Stimulated activated CD4-positive, alpha-beta T cell treated with anti-CD3 and anti-CD28 coated beads, Interleukin-2, amount 100 ng/mL, for 24 hours (primary cell): ENCODE data around the gene PLEKHM1.
A peak's percentile ranks its signal among the peaks of the same experiment; 100 is the strongest.
"Not testable (repeated sequence)": the region's sequence is repeated elsewhere in the genome, so short reads cannot be mapped to it uniquely, and the experiment has no call there.

ENCODE experiments used
- DNase-seq, 2 donors: peaks; one replicate each; pipeline ENCODE4 v3.0.0-alpha.2; 2020

PLEKHM1 gene

DNA sequence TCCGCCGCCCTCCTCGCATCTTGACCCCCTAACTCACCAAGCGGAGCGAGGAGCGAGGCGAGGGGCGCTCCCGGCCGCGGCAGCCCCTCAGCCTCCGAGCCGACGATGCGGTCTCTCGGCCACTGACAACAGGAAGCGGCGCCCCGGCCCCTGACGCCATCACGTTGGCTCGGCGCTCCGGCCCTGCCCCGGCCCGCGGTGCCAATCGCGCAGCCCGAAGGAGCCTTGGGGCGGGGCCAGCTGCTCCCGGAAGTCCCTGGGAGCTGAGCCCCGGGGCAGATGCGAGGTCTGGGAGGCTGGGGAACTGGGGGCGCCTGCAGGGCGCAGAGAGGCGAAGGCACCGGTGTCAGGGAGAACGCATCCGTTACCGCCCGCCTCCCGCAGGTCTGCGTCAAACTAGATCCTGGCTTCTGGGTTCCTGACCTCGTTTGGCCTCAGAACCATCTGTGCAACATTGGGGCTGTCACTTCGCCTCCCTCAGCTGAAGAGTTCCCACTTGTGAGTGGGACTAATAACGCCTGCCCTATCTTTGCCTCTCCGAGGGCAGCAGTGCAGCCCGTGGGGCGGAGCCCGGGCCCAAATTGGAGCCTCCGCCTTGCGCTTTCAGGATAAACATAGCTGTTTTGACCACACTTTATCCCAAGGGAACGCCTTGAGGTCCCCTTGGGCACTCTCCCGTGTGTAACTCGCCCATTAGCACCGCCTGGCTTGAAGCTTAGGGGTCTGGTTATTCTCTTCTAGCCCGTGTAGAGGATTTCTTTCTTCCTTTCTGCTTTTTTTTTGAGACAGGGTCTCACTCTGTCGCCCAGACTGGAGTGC lies at the start of gene PLEKHM1:
TSS of gene PLEKHM1 (minus strand) at position 107 of the 819 bp plus-strand sequence. CDS start 8,237 bp downstream, outside the sequence.
- peak; percentile 82 to 88 for DNase-seq

DNA sequence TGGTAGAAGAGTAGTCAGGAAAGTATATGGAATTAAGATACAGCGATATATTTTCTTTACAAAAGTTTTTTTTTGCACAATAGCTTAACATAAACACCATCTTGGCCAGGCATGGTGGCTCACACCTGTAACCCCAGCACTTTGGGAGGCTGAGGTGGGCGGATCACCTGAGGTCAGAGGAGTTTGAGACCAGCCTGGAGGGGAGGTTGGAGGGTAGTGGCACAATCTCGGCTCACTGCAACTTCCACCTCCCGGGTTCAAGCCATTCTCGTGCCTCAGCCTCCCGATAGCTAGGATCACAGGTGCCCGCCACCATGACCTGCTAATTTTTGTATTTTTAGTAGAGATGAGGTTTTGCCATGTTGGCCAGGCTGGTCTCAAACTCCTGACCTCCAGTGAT lies 47.6 kb upstream of the PLEKHM1 start:
- not testable (repeated sequence) for DNase-seq

DNA sequence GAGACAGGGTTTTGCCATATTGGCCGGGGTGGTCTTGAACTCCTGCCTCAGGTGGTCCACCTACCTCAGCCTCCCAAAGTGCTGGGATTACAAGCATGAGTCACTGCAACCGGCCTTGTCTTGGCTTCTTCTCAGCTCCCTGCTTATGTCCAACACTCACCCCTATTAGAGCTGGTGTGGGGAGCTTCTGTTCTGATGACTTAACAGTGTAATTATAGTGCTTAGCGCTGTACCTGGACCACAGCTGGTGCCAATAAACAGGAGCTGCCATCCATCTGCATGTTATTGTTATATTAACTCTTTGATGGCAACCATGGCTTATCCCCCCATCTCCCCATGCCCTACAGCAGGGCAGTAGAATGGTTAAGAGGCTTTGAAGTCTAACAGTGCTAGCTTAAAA lies 15.6 kb upstream of the PLEKHM1 start:
- not testable (repeated sequence) for DNase-seq

DNA sequence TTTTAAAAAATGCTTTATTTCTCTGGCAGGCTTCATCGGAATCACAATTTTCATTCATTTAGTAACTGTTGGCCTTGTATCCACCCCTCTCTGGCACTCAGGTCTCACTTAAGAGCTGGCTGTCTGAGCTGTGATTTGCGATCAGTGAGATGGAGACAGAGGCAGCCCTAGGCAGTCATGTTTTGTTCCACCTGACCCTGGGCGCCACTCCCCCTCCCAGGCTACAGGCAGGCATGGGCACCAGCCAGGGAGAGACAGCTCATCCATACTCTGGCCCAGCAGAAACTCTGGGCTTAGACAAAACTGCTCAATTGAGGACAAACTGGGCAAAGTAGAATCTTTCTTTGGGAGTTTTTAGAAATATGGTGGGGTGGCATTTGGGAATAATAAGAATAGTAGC lies 14.7 kb upstream of the PLEKHM1 start:
- DNase-seq = not testable (repeated sequence)

DNA sequence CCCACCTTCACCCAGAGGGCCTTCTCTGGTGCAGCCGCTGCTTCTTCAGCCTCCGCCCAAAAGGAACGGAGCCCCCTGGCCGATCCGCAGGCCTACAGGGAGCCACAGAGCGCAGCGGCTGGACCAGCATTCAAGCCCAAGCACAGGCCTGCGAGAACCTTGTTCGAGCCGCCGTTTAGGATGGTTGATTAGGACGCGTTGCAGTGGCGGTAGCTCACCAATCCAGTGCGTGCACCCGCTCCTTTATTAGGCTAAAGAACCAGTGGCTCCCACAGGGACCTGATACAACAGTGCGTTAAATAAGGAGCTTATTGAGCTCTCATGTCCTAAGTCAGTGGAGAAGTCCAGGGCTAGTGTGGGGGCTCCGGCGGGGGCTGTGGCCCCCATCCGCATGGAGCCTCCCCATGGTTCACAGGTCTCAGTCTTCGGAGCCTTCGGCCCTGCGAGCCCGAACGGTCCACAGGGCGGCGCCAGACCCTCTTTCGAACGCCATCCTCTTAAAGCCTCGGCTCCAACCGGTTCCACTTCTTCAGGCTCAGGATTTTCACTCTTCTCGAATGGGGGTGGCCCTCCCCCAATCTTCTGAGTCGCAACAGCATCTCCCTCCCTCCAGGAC lies 10.7 kb upstream of the PLEKHM1 start:
- DNase-seq = peak in 1 of 2 donors; percentile 26

DNA sequence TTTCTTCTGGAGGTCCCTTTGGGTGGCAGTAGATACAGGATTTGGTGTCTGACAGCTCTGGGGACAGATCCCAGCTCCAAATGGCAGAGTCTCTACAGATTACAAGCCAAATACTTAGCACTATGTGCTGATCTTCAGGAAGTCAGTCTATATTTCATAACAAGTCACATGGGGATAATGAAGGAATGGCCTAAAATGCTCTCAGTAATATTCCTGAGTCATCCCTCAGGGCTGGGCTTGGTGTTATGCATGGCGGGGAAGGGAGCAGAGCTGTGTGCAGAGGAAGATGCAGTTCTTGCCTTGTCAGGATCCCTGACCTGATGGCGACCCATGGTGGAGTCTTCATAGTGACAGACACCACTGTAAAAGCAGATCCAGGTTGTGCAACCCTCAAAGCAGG lies 10.0 kb upstream of the PLEKHM1 start:
- not testable (repeated sequence) for DNase-seq

DNA sequence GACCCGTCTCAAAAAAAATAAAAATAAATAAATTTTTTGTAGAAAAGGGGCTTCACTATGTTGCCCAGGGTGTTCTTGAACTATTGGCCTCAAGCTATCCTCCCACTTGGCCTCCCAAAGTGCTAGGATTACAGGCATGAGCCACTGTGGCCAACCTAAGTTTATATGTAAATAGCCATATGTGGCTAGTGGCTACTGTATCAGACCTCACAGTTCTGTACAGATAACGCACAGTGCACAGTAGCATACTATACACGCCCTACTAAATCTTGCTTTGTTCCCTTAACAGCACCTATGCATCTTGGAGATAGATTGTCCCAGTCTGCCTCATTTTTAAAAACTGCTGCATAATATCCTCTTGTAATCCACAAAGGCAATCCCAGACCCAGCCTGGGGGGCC lies 8.7 kb upstream of the PLEKHM1 start:
- not testable (repeated sequence) for DNase-seq

DNA sequence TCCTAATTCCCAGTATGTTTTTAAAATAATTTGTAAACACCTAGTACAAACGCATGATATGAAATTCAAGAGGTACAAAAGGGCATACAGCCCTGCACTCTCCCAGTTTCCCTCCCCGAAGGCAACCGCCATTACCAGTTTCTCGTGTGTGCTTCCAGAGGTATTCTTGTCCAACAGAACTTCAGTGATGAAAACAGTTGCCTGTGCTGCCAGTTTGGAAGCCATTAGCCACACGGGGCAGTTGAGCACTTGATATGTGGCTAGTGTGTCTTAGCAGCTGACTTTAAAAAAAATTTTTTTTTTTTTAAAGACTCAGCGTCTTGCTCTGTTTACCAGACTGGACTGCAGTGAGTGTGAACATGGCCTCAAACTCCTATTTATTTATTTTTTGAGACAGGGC lies 7.9 kb upstream of the PLEKHM1 start:
- not testable (repeated sequence) for DNase-seq

DNA sequence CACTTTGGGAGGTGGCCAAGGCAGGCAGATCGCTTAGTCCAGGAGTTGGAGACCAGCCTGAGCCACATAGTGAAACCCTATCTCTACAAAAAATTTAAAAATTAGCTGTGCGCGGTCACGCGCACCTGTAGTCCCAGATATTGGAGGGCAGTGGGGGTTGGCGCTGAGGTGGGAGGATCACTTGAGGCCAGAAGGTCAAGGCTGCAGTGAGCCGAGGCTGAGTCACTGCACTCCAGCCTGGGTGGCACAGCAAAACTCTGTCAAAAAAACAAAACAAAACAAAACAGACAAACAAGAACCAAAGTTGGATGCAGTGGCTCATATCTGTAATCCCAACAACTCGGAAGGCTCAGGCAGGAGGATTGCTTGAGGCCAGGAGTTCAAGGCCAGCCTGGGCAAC lies 6.9 kb upstream of the PLEKHM1 start:
- not testable (repeated sequence) for DNase-seq

DNA sequence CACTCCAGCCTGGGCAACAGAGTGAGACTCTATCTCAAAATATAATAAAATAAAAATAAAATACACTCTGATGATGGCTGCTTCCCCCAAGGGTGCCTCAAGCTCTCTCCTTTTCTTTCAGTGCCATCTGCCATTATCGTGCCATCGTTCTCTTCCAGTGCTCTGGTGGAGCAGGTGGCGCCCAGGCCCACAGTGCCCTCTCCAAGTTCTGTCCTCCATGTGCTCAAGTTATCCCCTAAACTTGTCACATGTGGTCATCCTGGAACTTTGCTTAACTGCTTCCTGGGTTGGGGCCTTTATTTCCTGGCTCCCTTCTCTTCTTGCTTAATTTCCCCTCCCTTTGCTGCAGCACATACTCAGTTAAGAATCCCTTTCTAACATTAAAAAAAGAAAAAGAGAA lies 6.0 kb upstream of the PLEKHM1 start:
- DNase-seq = not testable (repeated sequence)

DNA sequence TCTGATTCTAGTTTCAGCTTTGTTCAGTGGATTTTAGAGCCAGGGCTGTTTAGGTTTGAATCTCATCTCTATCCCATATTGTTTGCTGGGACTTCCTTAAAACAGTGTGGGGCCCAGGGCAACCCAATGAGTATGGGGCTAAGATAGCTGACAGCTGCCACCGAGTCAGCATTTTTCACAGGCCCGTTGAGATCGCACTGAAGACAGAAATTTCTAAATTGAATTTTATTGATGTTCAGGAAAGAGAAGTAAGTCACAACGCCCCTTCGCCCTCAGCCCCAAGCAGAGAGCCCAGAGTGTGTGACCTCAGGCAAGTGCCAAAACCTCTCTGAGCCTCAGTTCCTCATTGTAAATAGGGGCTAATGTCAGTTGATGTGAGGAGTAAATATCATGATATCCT lies 4.0 kb upstream of the PLEKHM1 start:
- not testable (repeated sequence) for DNase-seq

DNA sequence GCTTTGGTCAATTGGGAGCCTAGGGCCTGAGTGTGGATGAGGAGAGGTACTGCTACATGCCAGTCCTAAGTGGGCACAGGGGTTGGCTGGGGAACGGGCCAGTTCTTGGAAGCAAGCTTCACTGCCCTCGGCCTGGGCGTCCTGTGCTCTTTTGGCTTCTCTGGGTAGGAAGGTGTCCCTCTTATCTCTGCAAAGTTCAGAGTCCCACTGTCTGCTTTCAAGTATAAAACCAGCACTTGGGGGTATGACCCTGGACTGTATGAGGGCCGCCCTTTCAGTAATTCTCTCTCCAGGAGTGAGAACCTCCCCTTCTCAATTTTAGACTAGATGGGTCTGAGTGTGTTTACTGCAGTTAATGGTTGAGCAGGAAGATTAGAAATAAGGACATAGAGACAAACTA lies 1.6 kb upstream of the PLEKHM1 start:
- not testable (repeated sequence) for DNase-seq

DNA sequence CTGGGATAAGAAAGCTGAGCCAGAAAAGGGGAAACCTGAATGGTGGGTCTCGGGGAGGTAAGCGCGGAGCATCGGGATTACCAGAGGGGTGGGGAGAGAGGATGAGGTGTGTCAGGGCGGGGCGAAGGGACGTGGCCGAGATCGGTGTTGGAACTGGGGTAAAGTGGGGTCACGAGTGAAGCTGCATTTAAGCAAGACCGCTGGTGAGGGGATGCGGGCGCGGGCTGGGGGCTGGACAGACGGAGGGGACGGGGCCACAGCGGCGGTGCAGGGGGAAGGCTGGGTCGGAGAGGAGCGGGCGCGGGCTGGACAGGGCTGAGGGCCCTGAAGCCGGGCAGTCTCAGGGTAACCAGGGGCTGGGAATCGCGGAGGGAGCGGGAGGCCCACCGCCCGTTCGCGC lies 323 bp downstream of the PLEKHM1 start:
- DNase-seq = peak in 1 of 2 donors; percentile 20

DNA sequence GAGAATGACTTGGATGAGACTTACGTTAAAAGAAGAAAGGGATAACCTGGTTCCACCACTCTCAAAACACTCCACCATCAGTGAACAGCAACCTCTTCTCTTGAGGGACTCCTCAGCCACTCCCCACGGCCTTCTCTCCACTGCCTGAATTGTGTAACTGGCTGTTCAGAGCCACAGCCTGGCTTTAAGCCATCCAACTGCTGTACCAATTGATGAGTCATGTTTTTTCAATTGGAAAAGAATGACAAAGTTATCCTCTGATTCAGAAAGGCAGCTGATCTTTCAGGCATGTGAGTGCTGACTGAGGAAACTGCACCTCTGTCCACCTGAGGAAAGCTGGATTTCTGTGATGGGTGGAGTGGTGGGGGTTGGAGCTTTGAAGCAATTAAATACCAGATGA lies 2.8 kb downstream of the PLEKHM1 start:
- not testable (repeated sequence) for DNase-seq

DNA sequence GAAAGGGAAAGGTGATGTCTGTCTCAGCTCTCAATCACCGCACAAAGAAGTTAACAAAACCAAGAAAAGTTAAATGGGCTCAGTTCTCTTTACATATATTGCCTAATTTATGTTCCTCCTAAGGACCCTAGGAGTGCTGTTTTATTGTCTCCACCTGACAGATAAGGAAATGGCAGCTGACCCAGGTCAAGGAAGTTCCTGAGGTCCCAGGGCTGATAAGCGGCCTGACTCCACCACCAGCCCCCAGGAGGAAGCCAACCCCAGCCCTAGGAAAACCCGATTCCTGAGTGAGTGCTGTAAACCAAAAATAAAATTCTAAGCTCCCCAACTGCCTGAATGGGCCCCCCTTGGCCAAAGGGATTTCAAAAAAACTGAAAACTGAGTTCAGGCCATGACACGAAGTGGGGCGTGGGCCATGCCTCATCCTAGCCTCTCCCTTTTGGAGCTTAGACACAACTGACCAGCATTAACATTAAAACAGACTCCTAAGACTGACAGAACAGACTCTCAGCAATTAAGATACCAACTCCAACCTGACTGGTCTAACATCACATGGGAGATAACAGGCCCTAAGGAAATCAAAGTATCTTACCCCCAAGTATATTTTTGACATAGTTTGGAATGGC lies 6.8 kb downstream of the PLEKHM1 start:
- not testable (repeated sequence) for DNase-seq

DNA sequence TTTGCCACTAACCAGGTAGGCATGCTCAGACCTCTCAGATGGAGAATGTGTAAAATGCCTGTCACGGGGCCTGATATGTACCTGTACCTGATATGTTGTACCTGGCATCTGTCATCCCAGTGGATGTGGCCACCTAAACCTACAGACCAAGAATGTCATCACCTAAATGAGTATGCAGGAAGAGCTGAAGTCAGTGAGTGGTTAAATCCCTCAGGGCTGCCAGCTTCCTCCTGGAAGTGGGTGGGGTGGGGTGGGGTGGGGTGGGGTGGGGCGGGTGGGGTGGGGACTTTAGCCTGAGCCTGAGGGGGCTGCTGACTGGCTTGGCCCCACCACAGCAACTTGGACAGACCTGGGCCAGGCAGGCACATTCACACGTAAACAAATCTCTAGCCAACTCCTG lies 7.3 kb downstream of the PLEKHM1 start:
- not testable (repeated sequence) for DNase-seq

DNA sequence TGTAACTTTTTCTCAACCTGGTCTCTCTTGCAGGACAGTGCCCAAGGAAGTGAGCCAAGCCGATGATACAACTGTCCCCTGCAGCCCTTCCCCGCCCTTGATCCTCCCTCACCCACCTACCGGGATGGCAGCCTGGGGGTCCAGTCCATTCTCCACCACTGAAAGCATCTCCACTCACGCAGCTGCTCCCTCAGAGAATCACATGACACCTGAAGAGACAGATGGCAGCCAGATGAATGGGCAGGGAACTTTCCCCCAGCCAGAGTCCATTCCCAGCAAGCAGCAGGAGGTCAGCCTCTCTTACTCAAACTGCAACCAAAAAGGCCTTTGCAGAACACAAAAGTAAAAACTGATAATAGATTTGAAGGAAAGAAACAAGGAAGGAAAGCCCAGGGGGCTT lies 8.2 kb downstream of the PLEKHM1 start:
- not testable (repeated sequence) for DNase-seq

DNA sequence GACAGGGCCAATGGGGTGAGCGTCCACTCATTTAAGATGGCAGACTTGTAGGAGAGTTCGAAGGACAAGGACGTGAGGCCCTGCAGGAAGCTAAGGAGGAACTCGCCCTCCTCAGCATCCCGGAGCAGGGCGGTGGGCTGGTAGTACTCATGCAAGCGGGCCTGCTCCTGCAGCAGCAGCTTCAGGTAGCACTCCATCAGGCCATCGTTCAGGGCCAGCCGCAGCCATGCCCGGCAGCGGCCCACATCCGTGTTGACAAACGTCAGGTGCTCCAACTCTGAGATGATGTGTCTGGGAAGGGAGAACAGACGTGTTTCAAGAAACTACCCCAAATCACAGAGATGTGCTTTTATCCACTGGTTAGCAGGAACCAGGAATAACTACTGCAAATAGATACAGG lies 15.1 kb downstream of the PLEKHM1 start:
- not testable (repeated sequence) for DNase-seq

DNA sequence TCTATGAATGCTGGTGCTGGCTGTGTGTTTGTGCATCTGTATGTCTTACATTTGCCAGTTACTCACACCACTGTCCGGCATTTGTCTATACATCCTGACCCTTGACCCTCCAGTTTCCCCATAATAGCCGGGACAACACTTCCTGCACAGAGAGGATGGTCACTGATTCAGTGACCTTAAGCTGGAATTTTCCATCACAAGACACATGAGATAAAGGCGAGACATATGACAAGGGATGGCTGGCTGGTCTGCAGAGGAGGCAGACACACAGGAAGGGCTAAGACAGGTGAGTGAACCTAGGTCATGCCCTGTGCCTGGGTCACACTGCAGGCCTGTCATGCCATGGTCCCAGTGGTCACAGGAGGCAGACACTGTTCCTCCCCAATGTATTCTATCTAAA lies 18.3 kb downstream of the PLEKHM1 start:
- not testable (repeated sequence) for DNase-seq

DNA sequence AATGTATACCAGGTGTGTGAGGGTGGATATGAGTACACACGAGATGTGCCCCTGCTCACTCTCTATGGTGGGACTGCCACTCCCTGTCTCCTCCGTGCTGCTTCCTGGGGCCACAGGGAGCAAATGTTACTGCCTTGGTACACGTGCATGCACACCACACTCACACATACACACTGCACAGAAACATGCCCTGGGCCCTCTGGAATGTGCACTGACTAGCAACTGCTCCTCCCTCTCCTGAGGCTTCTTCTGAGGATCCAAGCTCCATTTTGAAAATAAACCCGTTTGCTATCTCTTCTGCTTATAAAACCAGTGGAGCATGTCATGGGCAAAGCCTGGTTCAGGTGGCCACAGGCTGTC lies 21.3 kb downstream of the PLEKHM1 start:
- not testable (repeated sequence) for DNase-seq

DNA sequence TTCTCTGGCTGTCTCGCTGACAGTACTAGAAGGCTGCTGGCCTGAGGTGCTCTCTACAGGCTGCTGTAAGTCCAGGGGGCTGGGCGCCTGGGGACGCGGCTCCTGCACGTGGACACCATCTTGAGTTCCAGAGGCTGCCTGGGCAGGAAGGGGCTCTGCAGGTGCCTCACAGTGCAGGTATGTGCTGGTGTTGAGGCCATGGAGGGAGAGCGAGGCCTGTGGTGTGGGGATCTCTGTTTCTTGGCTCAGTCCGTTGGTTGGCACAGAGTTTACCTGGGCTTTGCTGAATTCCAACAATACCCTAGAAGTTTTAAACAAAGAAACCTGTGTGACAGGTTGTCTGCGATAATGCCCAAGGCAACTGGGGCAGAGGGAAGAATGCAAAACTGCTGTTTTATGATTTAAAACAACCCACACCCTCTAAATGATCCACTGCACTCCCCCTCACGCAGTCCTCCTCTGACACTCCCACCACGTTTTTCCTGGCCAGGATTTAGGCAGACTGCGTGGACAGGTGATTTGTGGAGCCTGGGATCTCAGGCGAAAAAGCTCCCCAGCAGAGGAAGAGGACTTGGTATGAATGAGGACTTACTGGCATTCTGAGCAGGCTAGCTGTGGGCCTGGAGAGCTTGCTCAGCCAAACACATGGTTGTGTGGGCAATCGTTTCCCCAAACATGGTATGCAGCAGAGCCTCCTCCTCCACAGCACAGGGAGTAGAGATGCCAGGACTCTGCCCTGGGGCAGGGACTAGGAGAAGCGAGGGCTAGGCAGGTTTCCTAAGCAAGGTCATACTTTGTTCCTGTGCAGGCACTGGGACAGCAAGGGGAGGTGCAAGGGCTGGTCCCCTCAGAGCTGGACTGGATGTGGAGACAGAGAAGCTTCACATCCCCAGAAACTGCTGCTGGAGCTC lies 22.0 kb downstream of the PLEKHM1 start:
- not testable (repeated sequence) for DNase-seq

DNA sequence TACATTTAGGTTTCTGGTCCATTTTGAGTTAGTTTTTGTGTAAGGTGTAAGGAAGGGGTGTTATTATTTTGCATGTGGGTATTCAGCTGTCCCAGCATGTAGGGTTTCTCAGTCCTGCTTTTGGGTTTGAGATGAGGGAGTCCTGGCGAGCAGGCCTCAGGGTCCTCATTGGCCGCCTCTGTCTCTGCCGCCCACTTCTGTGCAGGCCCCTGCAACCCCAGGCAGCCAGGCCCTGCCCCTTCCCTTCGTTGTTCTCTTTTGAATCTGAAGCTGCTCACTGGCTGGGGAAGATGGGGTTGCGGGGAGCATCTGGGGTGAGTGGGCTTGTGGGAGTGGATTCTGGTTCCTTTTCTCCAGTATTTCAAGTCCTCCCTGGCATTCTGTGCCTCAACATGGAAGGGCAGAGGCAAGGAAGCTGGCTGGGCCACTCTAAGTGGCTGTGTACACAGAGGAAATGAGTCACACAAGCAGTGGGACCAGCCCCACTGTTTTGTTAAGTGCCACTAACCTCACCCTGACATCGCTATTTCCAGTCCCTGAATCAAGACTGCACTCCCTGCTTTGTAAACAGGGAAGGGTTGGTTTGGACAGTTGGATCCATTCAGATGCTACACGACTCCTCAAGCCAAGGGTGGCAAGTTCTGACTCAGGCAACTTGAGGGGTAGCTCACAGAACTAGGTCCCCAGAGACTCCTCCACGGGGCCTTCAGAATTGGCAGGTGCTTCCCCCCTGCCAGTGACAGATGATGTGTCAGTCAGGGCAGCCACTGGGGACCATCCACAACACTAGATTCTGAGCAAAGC lies 28.8 kb downstream of the PLEKHM1 start:
- DNase-seq = peak; percentile 21 to 23
